ENCODE results near the gene ALG12.

The ALG12 gene

DNA sequence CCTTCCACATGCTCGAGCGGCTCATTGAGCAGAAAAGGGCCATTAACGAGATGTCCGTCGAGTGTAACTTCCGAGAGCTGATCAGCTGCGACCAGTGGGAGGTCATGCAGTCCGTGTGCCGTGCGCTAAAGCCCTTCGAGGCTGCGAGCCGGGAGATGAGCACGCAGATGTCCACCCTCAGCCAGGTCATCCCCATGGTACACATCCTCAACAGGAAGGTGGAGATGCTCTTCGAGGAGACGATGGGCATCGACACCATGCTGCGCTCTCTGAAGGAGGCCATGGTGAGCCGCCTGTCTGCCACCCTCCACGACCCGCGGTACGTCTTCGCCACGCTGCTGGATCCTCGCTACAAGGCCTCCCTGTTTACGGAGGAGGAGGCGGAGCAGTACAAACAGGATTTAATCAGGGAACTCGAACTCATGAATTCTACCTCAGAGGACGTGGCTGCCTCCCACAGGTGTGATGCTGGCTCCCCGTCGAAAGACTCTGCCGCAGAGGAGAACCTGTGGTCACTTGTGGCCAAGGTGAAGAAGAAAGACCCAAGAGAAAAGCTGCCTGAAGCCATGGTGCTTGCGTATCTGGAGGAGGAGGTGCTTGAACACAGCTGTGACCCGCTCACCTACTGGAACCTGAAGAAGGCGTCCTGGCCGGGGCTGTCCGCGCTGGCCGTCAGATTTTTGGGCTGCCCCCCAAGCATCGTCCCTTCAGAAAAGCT, 31.7 kb downstream of the ALG12 start:
- no peak for DNase-seq

DNA sequence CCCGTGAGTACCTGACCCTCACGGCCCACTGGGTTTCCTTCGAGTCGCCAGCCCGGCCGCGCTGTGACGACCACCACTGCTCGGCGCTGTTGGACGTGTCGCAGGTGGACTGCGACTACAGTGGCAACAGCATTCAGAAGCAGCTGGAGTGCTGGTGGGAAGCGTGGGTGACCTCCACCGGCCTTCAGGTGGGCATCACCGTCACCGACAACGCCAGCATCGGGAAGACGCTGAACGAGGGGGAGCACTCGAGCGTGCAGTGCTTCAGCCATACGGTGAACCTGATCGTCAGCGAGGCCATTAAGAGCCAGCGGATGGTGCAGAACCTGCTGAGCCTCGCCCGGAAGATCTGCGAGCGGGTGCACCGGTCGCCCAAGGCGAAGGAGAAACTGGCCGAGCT, 32.4 kb downstream of the ALG12 start:
- no peak for DNase-seq

- DNase-seq: no peak
Measured at GRCh38 chr22:49885281-49885680, 33.0 kb downstream of the ALG12 start.

DNA sequence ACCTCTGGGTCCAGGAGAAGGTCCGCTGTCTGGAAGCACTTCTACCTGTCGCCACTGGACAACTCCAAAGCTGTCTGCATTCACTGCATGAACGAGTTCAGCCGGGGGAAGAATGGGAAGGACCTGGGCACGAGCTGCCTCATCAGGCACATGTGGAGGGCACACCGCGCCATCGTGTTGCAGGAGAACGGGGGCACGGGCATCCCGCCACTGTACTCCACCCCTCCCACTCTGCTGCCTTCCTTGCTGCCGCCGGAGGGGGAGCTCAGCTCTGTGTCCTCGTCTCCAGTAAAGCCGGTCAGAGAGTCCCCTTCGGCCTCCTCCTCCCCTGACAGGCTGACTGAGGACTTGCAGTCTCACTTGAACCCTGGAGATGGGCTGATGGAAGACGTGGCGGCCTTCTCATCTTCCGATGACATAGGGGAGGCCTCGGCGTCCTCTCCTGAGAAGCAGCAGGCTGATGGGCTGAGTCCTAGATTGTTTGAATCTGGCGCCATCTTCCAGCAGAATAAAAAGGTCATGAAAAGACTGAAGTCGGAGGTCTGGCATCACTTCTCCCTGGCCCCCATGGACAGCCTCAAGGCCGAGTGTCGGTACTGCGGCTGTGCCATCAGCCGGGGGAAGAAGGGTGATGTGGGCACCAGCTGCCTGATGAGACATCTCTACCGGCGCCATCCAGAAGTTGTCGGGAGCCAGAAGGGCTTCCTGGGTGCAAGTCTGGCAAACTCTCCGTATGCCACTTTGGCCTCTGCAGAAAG, 33.6 kb downstream of the ALG12 start:
- no peak for DNase-seq

- no peak for DNase-seq
Measured at GRCh38 chr22:49884075-49884474, 34.2 kb downstream of the ALG12 start.

DNA sequence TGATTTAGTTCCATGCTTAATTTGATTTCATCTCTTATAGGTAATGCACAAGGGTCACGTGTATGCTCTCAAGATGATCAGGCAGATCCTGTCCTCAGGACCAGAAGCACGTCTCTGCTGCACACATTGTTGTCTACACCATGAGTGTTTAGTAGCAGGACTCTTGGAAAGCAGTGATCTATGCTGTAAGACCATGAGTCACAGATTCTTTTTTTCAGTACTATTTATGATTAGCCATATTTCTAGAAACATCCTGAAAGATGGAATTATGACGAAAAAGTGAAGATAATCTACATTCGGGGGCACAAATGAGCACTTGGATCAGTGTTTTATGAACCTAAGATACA, 35.0 kb downstream of the ALG12 start:
- DNase-seq: no peak

DNA sequence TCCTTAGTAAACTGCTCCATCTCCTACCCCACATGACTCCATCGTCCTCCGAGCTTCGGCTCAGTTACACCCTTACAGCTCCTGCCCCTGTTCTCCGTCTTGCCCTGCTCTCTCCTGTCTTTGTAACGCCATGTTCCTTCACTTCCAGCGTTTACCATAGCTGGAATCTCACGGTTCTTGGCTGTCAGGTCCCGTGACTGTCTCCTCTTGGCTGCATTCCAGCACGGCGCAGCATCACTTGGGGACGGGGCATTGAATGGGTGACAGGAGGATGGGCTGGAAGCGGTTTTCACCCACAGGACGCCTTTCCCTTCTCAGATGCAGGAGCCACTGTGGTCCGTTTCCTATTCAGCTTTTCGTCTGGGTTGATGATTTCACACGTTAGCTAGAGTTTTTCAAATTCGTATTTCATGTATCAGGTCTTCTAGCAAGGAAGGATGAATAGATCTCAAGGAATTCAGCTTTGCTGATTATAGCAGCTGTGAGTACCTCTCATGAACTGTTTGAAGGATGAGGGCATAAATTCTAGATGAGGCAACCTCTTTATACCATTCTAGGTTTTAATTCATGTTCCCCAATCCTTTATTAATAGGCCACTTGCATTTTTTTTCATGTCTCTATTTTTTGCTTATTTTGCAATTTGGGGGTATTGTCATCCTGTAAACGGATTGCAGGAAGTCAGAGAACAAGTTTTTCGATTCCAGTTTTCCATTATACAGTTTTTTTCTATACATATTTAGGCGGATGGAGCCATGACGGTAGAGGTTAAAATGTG, 35.5 kb downstream of the ALG12 start:
- DNase-seq: no peak

- no peak for DNase-seq
Measured at GRCh38 chr22:49881856-49882255, 36.4 kb downstream of the ALG12 start.

- no peak for DNase-seq
Measured at GRCh38 chr22:49880281-49880680, 38.0 kb downstream of the ALG12 start.

GRCh38 chr22:49879871-49880270, 38.4 kb downstream of the ALG12 start:
- no peak for DNase-seq

GRCh38 chr22:49878206-49878605, 40.0 kb downstream of the ALG12 start:
- DNase-seq: no peak

GRCh38 chr22:49877642-49878041, 40.6 kb downstream of the ALG12 start:
- no peak for DNase-seq

DNA sequence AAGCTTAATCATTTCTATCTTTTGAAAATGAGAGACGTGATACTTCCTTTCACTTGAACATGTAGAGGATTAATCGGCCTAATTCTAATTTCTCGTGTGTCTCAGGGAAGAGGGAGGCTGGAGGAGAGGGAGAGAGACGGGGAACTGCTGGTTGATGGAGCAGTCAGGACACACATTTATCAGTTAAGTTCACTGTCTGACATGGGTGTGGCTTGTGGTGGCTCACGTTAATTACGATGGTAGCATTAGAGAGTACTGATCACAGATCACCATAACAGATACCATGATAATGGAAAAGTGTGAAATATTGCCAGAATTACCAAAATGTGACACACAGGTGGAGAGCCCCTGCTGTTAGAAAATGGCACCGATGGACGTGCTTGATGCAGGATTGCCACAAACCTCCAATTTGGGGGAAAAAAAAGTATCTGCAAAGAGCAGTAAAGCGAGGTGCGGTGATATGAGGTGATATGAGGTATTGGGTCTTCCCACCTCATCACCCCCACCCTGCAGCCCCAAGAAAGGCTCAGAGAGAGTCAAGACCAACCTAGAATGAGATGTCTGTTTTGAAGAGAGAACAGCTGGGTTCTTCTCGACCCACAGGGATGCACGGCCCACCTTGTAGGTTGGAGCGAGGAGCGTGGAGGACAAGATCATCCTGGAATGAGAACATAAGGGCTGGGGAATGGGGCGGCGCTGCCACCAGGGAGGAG, 44.9 kb downstream of the ALG12 start:
- no peak for DNase-seq

GRCh38 chr22:49872347-49872746, 45.9 kb downstream of the ALG12 start:
- no peak for DNase-seq

DNA sequence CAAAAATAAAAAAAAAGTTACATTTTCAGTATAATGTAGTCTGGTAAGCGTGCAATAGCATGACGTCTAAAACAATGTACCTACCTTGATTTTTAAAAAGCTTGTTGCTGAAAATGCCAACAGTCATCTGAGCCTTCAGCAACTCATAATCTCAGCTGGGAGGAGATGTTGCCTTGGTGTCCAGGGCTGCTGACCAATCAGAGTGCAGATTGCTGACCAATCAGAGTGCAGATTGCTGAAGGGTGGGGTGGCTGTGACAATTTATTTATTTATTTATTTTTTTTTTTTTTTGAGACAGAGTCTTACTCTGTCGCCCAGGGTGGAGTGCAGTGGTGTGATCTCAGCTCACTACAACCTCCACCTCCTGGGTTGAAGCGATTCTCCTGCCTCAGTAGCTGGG, 46.8 kb downstream of the ALG12 start:
- DNase-seq: no peak

DNA sequence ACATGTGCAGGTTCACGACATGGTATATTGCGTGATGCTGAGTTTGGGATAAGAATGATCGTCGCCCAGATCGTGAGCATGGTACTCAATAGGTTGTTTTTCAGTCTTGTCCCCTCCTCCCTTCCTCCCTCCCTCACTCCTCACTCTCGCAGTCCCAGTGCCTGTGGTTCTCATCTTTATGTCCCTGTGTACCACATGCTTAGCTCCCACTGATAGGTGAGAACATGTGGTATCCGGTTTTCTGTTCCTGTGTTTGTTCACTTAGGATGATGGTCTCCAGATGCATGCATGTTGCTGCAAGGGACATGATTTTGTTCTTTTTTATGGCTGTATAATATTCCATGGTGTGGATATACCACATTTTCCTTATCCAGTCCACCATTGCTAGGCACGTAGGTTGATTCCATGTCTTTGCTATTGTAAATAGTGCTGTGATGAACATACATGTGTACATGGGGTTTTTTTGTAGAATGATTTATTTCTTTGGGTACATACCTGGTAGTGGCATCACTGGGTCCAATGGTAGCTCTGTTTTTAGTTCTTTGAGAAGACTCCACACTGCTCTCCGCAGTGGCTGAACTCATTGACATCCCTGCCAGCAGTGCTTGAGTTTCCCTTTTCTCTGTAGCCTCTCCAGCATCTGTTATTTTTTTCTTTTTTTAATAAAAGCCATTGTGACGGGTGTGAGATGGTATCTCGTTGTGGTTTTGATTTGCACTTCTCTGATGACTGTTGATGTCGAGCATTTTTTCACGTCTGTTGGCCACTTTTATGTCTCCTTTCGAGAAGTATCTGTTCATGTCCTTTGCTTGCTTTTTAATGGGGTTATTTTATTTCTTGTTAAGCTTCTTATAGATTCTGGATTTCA, 48.2 kb downstream of the ALG12 start:
- DNase-seq: no peak

DNA sequence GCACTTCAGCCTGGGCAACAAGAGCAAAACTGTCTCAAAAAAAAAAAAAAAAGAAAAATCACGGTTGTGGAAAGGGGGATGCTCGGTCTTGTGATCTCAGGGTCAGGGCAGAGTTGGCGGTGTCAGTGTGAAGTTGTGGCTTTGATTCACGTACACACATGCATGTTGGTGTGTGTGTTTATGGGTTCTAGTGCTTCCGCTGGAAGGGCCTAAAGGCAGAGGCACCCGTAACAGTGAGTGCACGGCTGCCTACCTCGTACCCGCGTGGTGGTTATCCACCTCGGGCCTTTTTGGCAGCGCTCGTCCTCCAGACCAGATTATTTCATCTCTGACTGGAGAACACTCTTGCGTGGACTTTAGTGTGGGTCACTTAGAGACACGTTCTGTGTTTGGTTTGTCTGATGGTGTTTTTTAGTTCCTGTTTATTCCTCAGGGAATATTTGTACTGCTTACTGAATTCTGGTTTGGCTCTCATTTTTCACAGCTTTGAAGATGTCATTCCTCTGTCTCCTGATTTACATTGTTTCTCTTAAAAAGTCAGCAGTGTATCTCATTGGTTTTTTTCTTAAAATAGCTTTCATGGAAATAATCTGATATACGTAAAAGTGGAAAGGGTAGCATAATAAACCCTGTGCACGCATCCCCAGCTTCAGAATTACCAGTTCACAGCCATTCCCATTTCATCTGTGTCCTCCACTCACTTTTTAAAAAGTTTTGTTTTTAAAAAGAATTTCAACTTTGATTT, 49.0 kb downstream of the ALG12 start:
- no peak for DNase-seq

- DNase-seq: no peak
Measured at GRCh38 chr22:49867303-49868265, 50.7 kb downstream of the ALG12 start.

GRCh38 chr22:49866646-49867045, 51.6 kb downstream of the ALG12 start:
- no peak for DNase-seq

DNA sequence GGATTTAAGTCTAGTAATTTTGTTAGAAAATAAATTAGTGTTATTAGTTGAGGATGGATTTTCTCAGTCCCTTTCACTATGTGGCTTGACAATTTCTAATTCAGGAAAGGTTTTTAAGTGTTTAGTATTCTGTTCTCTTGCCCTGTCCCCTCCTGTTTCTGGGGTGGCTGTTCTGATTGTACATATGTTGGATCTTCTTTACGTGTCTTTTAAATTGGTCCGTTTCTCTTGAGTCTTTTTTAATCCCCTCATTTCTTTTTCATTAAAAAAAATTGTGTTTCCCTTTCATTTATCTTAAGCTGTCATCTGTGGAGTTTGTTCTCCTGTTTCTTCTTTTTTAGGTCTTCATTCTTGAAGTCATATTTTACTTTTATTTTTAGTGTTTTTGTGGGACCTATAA, 52.1 kb downstream of the ALG12 start:
- DNase-seq: no peak

Measured in stimulated activated CD4-positive, alpha-beta T cell treated with anti-CD3 and anti-CD28 coated beads, Interleukin-4, amount 100 ng/mL, for 24 hours (primary cell).